ENCODE measurements around the gene PCGF3. TPM values are rescaled to one million over a fixed set of nuclear protein-coding genes. Genes with fewer than 3 reads are reported as not detected.

PCGF3 gene
- total RNA-seq, 1 donor from 2014 or later, result 124 TPM

DNA sequence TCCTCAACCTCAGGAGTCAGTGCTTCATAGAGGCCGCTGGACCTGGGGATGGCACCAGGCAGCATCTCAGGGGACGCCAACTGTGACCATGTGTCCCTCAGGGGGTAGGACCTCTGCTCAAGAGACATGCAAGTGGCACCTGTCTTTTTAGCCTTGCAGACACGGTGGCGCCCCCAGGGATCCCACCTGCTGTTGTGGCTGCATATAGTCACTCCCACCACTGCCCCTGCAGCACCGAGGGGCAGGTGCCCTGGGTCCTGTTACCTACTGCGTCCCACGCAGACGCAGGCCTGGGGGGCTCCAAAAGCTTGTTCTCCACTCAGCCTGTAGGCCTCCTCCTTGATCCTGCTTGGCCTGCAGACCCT is 28.8 kb upstream of the PCGF3 start:
- TF ChIP-seq, protein P1, sequence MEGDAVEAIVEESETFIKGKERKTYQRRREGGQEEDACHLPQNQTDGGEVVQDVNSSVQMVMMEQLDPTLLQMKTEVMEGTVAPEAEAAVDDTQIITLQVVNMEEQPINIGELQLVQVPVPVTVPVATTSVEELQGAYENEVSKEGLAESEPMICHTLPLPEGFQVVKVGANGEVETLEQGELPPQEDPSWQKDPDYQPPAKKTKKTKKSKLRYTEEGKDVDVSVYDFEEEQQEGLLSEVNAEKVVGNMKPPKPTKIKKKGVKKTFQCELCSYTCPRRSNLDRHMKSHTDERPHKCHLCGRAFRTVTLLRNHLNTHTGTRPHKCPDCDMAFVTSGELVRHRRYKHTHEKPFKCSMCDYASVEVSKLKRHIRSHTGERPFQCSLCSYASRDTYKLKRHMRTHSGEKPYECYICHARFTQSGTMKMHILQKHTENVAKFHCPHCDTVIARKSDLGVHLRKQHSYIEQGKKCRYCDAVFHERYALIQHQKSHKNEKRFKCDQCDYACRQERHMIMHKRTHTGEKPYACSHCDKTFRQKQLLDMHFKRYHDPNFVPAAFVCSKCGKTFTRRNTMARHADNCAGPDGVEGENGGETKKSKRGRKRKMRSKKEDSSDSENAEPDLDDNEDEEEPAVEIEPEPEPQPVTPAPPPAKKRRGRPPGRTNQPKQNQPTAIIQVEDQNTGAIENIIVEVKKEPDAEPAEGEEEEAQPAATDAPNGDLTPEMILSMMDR (IDR thresholded peaks at IDR 0.05), result no peak
- Histone ChIP-seq H3K27ac (no peak overlapping the region), H3K36me3 (peaks cover 9% of the 10 kb centered on the region in 2 donors), H3K4me1 (peaks cover 16 to 26% of the 10 kb centered on the region in 2 donors), H3K9me3 (no peaks in the 10 kb centered on the region), H3K4me3 (no peak overlapping the region), H3K27me3 (peaks cover 10% of the 10 kb centered on the region)
- DNase-seq (ENCODE audit: low spot score in 2 of 2), result no peak
- intact Hi-C loops (cut with DNase I), result loop anchor here (10.0 kb wide), 1 partner anchor 1038 kb away; the partner anchor contains the start of gene SLBP

GRCh38 chr4:677431-678293 is 28.0 kb upstream of the PCGF3 start:
- Histone ChIP-seq H3K27me3 (peaks cover 10% of the 10 kb centered on the region), H3K27ac (no peak overlapping the region), H3K4me1 (peaks cover 16 to 26% of the 10 kb centered on the region in 2 donors), H3K36me3 (peaks cover under 1 to 3% of the 10 kb centered on the region in 2 donors), H3K9me3 (no peaks in the 10 kb centered on the region), H3K4me3 (no peak overlapping the region)
- DNase-seq (ENCODE audit: low spot score in 2 of 2), result no peak
- intact Hi-C loops (cut with DNase I), result loop anchor here (10.0 kb wide), 1 partner anchor 1037 kb away; the partner anchor contains the start of gene SLBP
- TF ChIP-seq, protein P1 (IDR thresholded peaks at IDR 0.05), result no peak

DNA sequence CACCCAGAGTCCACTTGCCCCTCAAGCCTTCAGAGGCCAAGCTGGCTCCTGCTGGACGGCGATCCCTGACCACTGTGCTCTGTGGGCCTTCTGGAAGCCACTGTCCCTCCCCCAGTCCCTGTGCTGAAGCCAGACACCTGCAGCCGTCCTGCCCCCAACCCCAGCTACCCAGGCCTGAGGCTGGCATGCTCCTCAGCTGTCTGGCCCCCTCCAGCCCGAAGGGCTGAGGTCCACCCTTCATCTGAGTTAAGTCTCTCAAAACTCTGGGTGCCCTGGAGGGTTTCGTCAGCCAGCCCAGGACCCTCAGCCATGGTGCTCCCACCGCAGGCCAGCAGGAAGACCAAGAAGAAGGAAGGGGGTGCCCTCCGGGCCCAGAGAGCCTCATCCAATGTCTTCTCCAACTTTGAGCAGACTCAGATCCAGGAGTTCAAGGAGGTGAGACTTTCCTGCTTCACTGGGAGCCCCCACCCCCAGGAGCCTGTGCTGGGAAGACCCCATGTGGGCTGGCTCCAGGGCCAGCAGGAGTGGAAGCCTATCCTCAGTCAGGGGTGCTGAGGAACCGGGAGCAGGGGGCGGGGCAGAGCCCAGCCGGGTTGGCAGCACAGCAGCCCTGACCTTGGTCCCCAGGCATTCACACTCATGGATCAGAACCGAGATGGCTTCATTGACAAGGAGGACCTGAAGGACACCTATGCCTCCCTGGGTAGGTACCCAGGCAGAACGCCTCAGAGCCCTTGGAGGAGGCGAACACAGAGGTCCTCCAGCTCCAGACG is 27.1 kb upstream of the PCGF3 start:
- Histone ChIP-seq H3K27me3 (peaks cover 10% of the 10 kb centered on the region), H3K27ac (no peak overlapping the region), H3K4me3 (no peak overlapping the region), H3K4me1 (peaks cover 13 to 21% of the 10 kb centered on the region in 2 donors), H3K36me3 (no peaks in the 10 kb centered on the region), H3K9me3 (no peaks in the 10 kb centered on the region)
- TF ChIP-seq, protein P1 (IDR thresholded peaks at IDR 0.05), result no peak
- intact Hi-C loops (cut with DNase I), result loop anchor here (10.0 kb wide), 1 partner anchor 1036 kb away; the partner anchor contains the start of gene SLBP
- no peak for DNase-seq (ENCODE audit: low spot score in 2 of 2)

GRCh38 chr4:679104-679481 is 26.5 kb upstream of the PCGF3 start:
- no peak for DNase-seq (ENCODE audit: low spot score in 2 of 2)
- intact Hi-C loops (cut with DNase I), result loop anchor here (10.0 kb wide), 1 partner anchor 1036 kb away; the partner anchor contains the start of gene SLBP
- H3K9me3 ChIP-seq, result no peaks in the 10 kb centered on the region
- peaks cover 10% of the 10 kb centered on the region for H3K27me3 ChIP-seq
- no peak overlapping the region for H3K4me3 ChIP-seq
- no peaks in the 10 kb centered on the region for H3K36me3 ChIP-seq
- H3K4me1 ChIP-seq, result peaks cover 12 to 18% of the 10 kb centered on the region in 2 donors
- H3K27ac ChIP-seq, result no peak overlapping the region
- TF ChIP-seq, protein P1 (IDR thresholded peaks at IDR 0.05), result no peak

- intact Hi-C loops (cut with DNase I), result loop anchor here (10.0 kb wide), 1 partner anchor 1035 kb away; the partner anchor contains the start of gene SLBP
- no peaks in the 10 kb centered on the region for H3K36me3 ChIP-seq
- TF ChIP-seq, protein P1 (IDR thresholded peaks at IDR 0.05), result no peak
- H3K27ac ChIP-seq, result no peak overlapping the region
- no peak for DNase-seq (ENCODE audit: low spot score in 2 of 2)
- no peak overlapping the region for H3K4me3 ChIP-seq
- peaks cover 12 to 18% of the 10 kb centered on the region in 2 donors for H3K4me1 ChIP-seq
- H3K9me3 ChIP-seq, result no peaks in the 10 kb centered on the region
- H3K27me3 ChIP-seq, result peaks cover 10% of the 10 kb centered on the region
These were observed 26.0 kb upstream of the PCGF3 start for GRCh38 chr4:679629-680028.

All from ascending aorta (tissue), 2 donors.